ENCODE results near the gene ALDOB.

ALDOB gene

DNA sequence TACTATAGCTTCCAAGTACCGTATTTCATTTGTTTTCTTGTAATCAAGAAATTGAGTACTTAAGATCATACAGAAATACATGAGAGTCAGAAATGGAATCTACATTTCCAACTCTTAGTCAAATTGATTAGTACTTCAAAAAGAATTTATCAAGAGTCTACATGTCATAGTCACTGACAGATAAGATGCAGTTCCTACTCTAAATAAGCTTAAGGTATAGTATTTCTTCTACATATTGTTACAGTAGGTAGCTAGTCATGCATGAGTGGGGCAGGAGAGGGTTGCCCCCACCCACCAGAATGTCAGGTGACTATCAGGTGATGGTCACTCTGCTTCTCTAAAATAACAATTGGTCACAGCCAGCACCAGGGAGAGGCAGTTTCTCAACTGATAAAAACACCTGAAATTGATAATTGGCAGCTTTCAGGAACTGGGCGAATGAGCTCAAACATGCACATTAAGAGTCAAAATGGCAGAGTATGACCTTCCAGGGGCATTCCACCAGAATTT lies 53.7 kb downstream of the ALDOB start:
- no peak for DNase-seq

DNA sequence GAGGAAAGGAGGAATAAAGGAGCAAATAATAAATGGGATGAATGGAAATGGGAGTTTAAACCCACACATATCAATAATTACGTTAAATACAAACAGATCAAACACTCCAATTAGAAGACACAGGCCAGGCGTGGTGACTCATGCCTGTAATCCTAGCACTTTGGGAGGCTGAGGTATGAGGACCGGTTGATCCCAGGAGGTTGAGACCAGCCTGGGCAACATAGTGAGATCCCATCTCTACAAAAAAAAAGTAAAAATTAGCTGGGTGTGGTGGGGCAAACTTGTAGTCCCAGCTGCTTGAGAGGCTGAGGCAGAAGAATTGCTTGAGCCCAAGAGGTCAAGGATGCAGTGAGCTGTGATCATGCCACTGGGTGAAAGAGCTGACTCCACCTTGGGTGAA lies 54.5 kb downstream of the ALDOB start:
- DNase-seq, result no peak

- no peak for DNase-seq
Observed at GRCh38 chr9:101380295-101380694, 55.3 kb downstream of the ALDOB start.

- no peak for DNase-seq
Observed at GRCh38 chr9:101376111-101376848, 59.3 kb downstream of the ALDOB start.

GRCh38 chr9:101375546-101375945 lies 60.0 kb downstream of the ALDOB start:
- no peak for DNase-seq

GRCh38 chr9:101372327-101373118 lies 63.1 kb downstream of the ALDOB start:
- no peak for DNase-seq

DNA sequence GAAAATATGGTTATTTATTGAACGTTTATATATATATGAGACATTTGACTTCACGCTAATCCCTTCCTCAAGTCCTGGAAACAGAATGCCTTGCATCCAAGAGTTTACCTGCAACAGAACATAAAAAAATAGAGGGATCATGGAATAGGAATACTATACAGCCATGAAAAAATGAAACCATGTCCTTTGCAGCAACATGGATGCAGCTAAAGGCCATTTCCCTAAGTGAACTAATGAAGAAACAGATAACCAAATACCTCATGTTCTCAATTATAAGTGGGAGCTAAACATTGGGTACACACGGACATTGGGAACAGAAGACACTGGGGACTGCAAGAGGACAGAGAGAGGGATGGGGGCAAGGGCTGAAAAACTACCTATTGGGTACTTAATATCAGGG lies 63.8 kb downstream of the ALDOB start:
- DNase-seq, result no peak
